ENCODE results near the gene GGA2. TPM values are rescaled to one million over a fixed set of nuclear protein-coding genes. Genes with fewer than 3 reads are reported as not detected.
"Not testable (repeated sequence)": the region's sequence is repeated elsewhere in the genome, so short reads cannot be mapped to it uniquely, and the experiment has no call there.

GGA2 gene, protein sequence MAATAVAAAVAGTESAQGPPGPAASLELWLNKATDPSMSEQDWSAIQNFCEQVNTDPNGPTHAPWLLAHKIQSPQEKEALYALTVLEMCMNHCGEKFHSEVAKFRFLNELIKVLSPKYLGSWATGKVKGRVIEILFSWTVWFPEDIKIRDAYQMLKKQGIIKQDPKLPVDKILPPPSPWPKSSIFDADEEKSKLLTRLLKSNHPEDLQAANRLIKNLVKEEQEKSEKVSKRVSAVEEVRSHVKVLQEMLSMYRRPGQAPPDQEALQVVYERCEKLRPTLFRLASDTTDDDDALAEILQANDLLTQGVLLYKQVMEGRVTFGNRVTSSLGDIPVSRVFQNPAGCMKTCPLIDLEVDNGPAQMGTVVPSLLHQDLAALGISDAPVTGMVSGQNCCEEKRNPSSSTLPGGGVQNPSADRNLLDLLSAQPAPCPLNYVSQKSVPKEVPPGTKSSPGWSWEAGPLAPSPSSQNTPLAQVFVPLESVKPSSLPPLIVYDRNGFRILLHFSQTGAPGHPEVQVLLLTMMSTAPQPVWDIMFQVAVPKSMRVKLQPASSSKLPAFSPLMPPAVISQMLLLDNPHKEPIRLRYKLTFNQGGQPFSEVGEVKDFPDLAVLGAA
- 14.0 and 26.6 TPM in 2 replicates for total RNA-seq (2014; rRNA removed; shearing (Covaris generic))
- polyA plus RNA-seq (2015; cell fraction: cytosol; rRNA removed), result 19.2 and 24.1 TPM in 2 replicates
- polyA plus RNA-seq (2015; cell fraction: nucleus; rRNA removed), result 57.6 and 79.6 TPM in 2 replicates

GRCh38 chr16:23510164-23510914, at the start of gene GGA2:
GGA2 (minus strand) TSS chr16:23510494; CDS start chr16:23510411, 83 bp downstream.
- DNase-seq (ENCODE audit: low read depth), result peak; percentile 73

- DNase-seq (ENCODE audit: low read depth), result no peak
These were observed 47.7 kb upstream of the GGA2 start for GRCh38 chr16:23557779-23558702.

- DNase-seq (ENCODE audit: low read depth), result peak; percentile 99
These were observed 46.8 kb upstream of the GGA2 start, which contains the start of the genes EARS2 and UBFD1 for GRCh38 chr16:23556881-23557778. EARS2 (minus strand) TSS chr16:23557350; CDS start chr16:23557343, 7 bp downstream. UBFD1 (plus strand) TSS chr16:23557727; CDS start chr16:23557743, 16 bp downstream.

DNA sequence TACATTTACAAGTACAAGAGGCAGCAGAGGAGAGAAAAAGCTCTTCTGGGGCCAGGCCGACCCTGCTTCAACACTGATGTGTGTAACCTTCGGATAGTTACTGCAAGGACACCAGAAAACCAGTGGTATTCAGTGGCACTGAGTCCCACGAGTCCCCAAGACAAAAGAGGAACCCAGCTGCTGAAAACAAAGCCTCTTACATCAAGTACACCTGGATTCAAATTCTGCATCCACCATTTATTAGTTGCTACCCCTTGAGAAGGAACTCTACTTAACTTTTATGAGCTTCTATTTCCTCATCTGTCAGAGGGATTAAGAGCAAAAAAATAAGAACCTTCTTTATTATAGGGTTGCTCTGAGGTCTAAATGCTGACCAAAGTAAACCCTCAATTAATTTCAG, 44.2 kb upstream of the GGA2 start:
- no peak for DNase-seq (ENCODE audit: low read depth)

GRCh38 chr16:23552161-23552560, 41.9 kb upstream of the GGA2 start:
- DNase-seq (ENCODE audit: low read depth), result no peak

GRCh38 chr16:23549938-23550337, 39.6 kb upstream of the GGA2 start:
- no peak for DNase-seq (ENCODE audit: low read depth)

GRCh38 chr16:23544436-23544835, 34.1 kb upstream of the GGA2 start:
- DNase-seq (ENCODE audit: low read depth), result no peak

GRCh38 chr16:23540817-23541178, 30.5 kb upstream of the GGA2 start:
- not testable (repeated sequence) for DNase-seq (ENCODE audit: low read depth)

GRCh38 chr16:23539984-23540816, 29.9 kb upstream of the GGA2 start:
- DNase-seq (ENCODE audit: low read depth), result no peak

GRCh38 chr16:23538919-23539278, 28.6 kb upstream of the GGA2 start:
- DNase-seq (ENCODE audit: low read depth), result no peak

DNA sequence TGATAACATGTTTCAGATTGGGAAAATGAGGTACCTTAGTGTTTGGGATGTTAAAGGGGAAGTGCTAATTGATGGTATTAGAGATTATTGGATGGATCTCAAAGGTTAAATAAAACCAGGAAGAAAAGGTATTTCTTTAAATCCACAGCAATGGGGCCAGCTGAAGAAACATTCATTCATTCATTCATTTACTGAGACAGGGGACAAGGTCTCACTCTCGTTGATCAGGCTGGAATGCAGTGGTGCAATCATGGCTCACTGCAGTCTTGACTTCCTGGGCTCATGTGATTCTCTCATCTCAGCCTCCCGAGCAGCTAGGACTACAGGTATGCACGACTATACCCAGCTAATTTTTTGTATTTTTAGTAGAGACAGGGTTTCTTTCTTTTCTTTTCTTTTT, 27.1 kb upstream of the GGA2 start:
- DNase-seq (ENCODE audit: low read depth), result no peak

DNA sequence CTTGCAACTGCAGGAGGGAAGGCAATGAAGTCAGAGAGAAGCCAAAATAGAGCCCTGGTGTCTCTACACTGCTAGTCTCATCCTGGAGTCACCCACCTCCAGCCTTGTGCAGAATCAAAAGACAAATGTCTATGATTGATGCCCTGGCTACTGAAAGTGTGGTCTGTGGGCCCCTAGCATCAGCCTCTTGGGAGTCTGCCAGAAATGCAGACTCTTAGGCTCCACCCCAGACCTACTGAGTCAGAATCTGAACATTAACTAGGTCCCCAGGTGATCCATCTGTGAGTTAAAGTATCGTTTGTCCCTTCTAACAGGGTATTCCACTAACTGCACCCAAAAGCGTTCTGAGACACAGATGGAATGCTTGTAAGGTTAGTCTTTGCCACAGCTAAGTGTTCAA, 25.6 kb upstream of the GGA2 start:
- no peak for DNase-seq (ENCODE audit: low read depth)

GRCh38 chr16:23534868-23535860, 24.9 kb upstream of the GGA2 start:
- DNase-seq (ENCODE audit: low read depth), result no peak

- DNase-seq (ENCODE audit: low read depth), result no peak
These were observed 22.2 kb upstream of the GGA2 start for GRCh38 chr16:23532448-23532847.

GRCh38 chr16:23530062-23530461, 19.8 kb upstream of the GGA2 start:
- no peak for DNase-seq (ENCODE audit: low read depth)

DNA sequence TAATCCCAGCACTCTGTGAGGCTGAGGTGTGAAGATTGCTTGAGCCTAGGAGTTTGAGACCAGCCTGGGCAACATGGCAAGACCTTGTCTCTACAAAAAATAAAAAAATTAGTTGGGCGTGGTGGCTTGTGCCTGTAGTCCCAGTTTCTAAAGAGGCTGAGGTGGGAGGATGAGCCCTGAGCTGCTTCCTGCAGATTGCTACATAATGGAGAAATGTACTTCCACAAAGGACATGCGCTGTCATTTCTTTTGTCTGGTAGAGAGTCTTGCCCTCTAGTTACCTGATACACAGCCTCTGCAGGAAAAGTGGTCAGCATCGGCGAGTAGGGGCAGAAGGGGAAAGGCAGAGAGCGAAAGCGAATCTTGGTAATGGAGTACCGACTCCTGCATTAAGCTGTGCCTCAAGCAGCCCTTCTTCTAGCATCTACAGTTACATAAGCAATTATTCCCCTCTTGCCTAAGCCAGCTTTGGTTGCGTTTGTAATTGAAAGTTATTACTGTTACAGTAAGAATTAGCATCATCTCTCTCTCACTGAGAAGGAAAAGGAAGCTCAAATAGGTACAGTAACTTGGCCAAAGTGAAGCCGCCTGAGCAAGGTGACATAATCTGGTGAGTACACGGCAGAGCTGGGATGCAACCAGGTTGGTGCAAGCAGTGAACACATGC, 18.5 kb upstream of the GGA2 start:
- no peak for DNase-seq (ENCODE audit: low read depth)

All from HT1080 (cell line).